A549 (cell line): ENCODE measurements around the gene ANTKMT. TPM values are rescaled to one million over a fixed set of nuclear protein-coding genes. Genes with fewer than 3 reads are reported as not detected.

Source experiments
- ATAC-seq, 2 experiments: fragments of 200-7000 bp in 1 of 2; fragments of >200 bp in 1 of 2; cut with Nextera tagmentation in 1 of 2; cut with Tn5 transposase in 1 of 2; 3 replicates each; pipeline versions ENCODE4 v1.8.0 to v1.9.1; 2018 to 2020; ENCODE audit warnings: mild to moderate bottlenecking in 1 of 2, moderate library complexity in 1 of 2
- CTCF ChIA-PET: fragments of 300-600 bp; sonication (Branson Sonifier 250); formaldehyde crosslinking; extraction: SDS; loops from one replicate; lab custom pipeline; 2021; ENCODE audit warnings: antibody characterized with exemption, inconsistent platforms; lab: Yijun Ruan, JAX
- POLR2A ChIA-PET: fragments of 350-600 bp; formaldehyde crosslinking; extraction: SDS; loops from one replicate; lab custom pipeline; 2021; ENCODE audit warnings: antibody characterized with exemption, inconsistent platforms; lab: Yijun Ruan, JAX
- DNase-seq, 2 experiments: peaks; one replicate each; pipeline versions ENCODE4 v3.0.0 to v3.0.0-alpha.2; 2011 to 2016; ENCODE audit warnings: low read depth in 1 of 2, low spot score in 1 of 2
- FAIRE-seq: peaks from 2 replicates; lab custom pipeline; 2011; peaks lifted over from hg19 to GRCh38; lab: Jason Lieb, UNC
- H3K27ac ChIP-seq, 2 experiments: fragments of >200 bp; sonication (Bioruptor Twin); formaldehyde crosslinking; 3 replicates each; pipeline ENCODE4 v1.5.1; 2016 to 2017
- H3K4me1 ChIP-seq: fragments of >200 bp; sonication (Bioruptor Twin); formaldehyde crosslinking; 3 replicates; pipeline ENCODE4 v1.6.1; 2016
- H3K4me2 ChIP-seq: fragments of >200 bp; sonication (Bioruptor Twin); formaldehyde crosslinking; 3 replicates; pipeline ENCODE4 v1.6.1; 2016
- H3K4me3 ChIP-seq: fragments of >200 bp; sonication (Bioruptor Twin); formaldehyde crosslinking; 3 replicates; pipeline ENCODE4 v1.5.1; 2016
- H3K9me3 ChIP-seq: fragments of >200 bp; sonication (Bioruptor Twin); formaldehyde crosslinking; 3 replicates; pipeline ENCODE4 v1.6.1; 2016
- BHLHE40 ChIP-seq: IDR thresholded peaks from 2 replicates; pipeline ENCODE4 v1.6.1; 2012; ENCODE audit warnings: low read depth, low read length, inconsistent platforms
- CBX2 ChIP-seq: fragments of 200-600 bp; sonication (generic); IDR thresholded peaks from 2 replicates; pipeline ENCODE4 v1.6.1; 2016; ENCODE audit warnings: low read depth, mild to moderate bottlenecking, borderline replicate concordance
- CHD4 ChIP-seq: fragments of 200-600 bp; sonication (generic); IDR thresholded peaks from 2 replicates; pipeline ENCODE4 v1.6.1; 2016; ENCODE audit warnings: antibody characterized with exemption, mild to moderate bottlenecking, borderline replicate concordance
- EHF ChIP-seq: fragments of 250-450 bp; sonication (Bioruptor Pico); IDR thresholded peaks from 2 replicates; pipeline ENCODE4 v1.5.0; 2020; ENCODE audit warnings: mild to moderate bottlenecking
- ESRRA ChIP-seq: fragments of 150-350 bp; IDR thresholded peaks from 2 replicates; pipeline ENCODE4 v1.6.1; 2014; ENCODE audit warnings: mild to moderate bottlenecking, low read length, borderline replicate concordance
- MYC ChIP-seq: IDR thresholded peaks from 2 replicates; pipeline ENCODE4 v1.6.1; 2012; ENCODE audit warnings: mild to moderate bottlenecking, inconsistent platforms, low read length, improper control_type of control experiment, borderline replicate concordance
- NFE2L2 ChIP-seq: fragments of 150-350 bp; conservative IDR thresholded peaks from 2 replicates; pipeline ENCODE4 v1.6.1; 2014; ENCODE audit warnings: low read length
- NPAS2 ChIP-seq: fragments of 250-450 bp; sonication (Bioruptor Pico); IDR thresholded peaks from 2 replicates; pipeline ENCODE4 v1.8.0; 2022; ENCODE audit warnings: mild to moderate bottlenecking, moderate library complexity, borderline replicate concordance
- NR3C1 ChIP-seq: fragments of >200 bp; sonication (Bioruptor Twin); formaldehyde crosslinking; IDR thresholded peaks from 3 replicates; pipeline ENCODE4 v1.6.1; 2017
- POLR2AphosphoS2 ChIP-seq: conservative IDR thresholded peaks from 2 replicates; pipeline ENCODE4 v1.6.1; 2012; ENCODE audit warnings: low read length, improper control_type of control experiment, inconsistent platforms
- RARB ChIP-seq: fragments of 250-450 bp; sonication (Bioruptor Pico); IDR thresholded peaks from 2 replicates; pipeline ENCODE4 v1.8.0; 2021; ENCODE audit warnings: mild to moderate bottlenecking, moderate library complexity
- RFX5 ChIP-seq: fragments of 450-650 bp; IDR thresholded peaks from 2 replicates; pipeline ENCODE4 v1.7.1; 2014; ENCODE audit warnings: antibody characterized with exemption, mild to moderate bottlenecking, moderate library complexity
- RNF2 ChIP-seq: fragments of 200-600 bp; sonication (generic); IDR thresholded peaks from 2 replicates; pipeline ENCODE4 v1.6.1; 2016; ENCODE audit warnings: low read depth, mild to moderate bottlenecking, antibody characterized with exemption, moderate library complexity, borderline replicate concordance
- WGBS: methylation state at CpG from one replicate; pipeline ENCODE4 v1.1.6; 2017; ENCODE audit errors: missing lambda C conversion rate; 5-methylcytosine and 5-hydroxymethylcytosine counted together
- polyA plus RNA-seq, 4 experiments: library from polyadenylated mRNA; depleted of rRNA in 3 of 4; stranded (reverse); fragments of >200 nt; fragmentation: RNase III in 1 of 4; extraction: RNeasy Plus Mini Kit Qiagen cat#74134 plus additional on column Dnase treatment in 1 of 4; gene quantifications; 2 replicates in 3 of 4; 3 replicates in 1 of 4; pipeline ENCODE4 v1.2.3, GENCODE V29; 2011 to 2017
- TF ChIP-seq, protein P1 (sequence below): fragments of >200 bp; sonication (Bioruptor Twin); formaldehyde crosslinking; IDR thresholded peaks from 3 replicates; pipeline ENCODE4 v1.6.1; 2016
- TF ChIP-seq, protein P2 (sequence below): fragments of >200 bp; sonication (Bioruptor Twin); formaldehyde crosslinking; IDR thresholded peaks from 2 replicates; pipeline ENCODE4 v1.6.1; 2016
- TF ChIP-seq, protein P3 (sequence below): IDR thresholded peaks from 2 replicates; pipeline ENCODE4 v1.6.1; 2012

Gene ANTKMT
- polyA plus RNA-seq, 2 of the 4 experiments (the other 2 are of a cell fraction): 11.9 to 55.8 TPM

- peaks cover 28% of the 10 kb centered on the region for H3K4me1 ChIP-seq
- TF ChIP-seq, protein P1, sequence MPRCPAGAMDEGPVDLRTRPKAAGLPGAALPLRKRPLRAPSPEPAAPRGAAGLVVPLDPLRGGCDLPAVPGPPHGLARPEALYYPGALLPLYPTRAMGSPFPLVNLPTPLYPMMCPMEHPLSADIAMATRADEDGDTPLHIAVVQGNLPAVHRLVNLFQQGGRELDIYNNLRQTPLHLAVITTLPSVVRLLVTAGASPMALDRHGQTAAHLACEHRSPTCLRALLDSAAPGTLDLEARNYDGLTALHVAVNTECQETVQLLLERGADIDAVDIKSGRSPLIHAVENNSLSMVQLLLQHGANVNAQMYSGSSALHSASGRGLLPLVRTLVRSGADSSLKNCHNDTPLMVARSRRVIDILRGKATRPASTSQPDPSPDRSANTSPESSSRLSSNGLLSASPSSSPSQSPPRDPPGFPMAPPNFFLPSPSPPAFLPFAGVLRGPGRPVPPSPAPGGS: no peak
- TF ChIP-seq, protein P2, sequence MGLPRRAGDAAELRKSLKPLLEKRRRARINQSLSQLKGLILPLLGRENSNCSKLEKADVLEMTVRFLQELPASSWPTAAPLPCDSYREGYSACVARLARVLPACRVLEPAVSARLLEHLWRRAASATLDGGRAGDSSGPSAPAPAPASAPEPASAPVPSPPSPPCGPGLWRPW: no peak
- no peak for TF ChIP-seq RARB (CRISPR knock-in tag)
- DNase-seq: no peak
- ChIA-PET POLR2A (no interaction called here), CTCF (interaction anchor here (0.6 to 2.3 kb wide), 7 partner anchors 11 to 1469 kb away, joined by 3 to 8 read pairs (median 3); partner anchors contain the start of gene PIGQ)
- no peak overlapping the region for H3K4me3 ChIP-seq
- no peak for FAIRE-seq
- no peak overlapping the region for H3K27ac ChIP-seq
- 92% methylated on average over 25 of the region's 40 CpGs for WGBS
- no peaks in the 10 kb centered on the region for H3K9me3 ChIP-seq
- no peak for ATAC-seq
- no peak overlapping the region for H3K4me2 ChIP-seq
Measured at GRCh38 chr16:671353-672131, 49.4 kb upstream of the ANTKMT start.

- ChIA-PET CTCF (interaction anchor here (1.0 to 2.3 kb wide), 2 partner anchors 11 to 14 kb away, joined by 3 to 8 read pairs; no protein-coding TSS in a partner anchor), POLR2A (no interaction called here)
- 96% methylated on average over 16 of the region's 19 CpGs for WGBS
- no peak for DNase-seq
- no peak for ATAC-seq
- Histone ChIP-seq H3K27ac (no peak overlapping the region), H3K9me3 (no peaks in the 10 kb centered on the region), H3K4me2 (no peak overlapping the region)
- TF ChIP-seq NPAS2 (CRISPR knock-in tag) (no peak), ESRRA (no peak), CHD4 (no peak), NFE2L2 (no peak), EHF (CRISPR knock-in tag) (no peak), MYC (no peak), NR3C1 (no peak)
- TF ChIP-seq, protein P3, sequence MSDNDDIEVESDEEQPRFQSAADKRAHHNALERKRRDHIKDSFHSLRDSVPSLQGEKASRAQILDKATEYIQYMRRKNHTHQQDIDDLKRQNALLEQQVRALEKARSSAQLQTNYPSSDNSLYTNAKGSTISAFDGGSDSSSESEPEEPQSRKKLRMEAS: no peak
- TF ChIP-seq, all 56 proteins: peak for 0
- Histone ChIP-seq H3K4me3 (no peak overlapping the region), H3K4me1 (peaks cover 27% of the 10 kb centered on the region)
- no peak for FAIRE-seq
Measured at GRCh38 chr16:672371-672770, 48.6 kb upstream of the ANTKMT start.

DNA sequence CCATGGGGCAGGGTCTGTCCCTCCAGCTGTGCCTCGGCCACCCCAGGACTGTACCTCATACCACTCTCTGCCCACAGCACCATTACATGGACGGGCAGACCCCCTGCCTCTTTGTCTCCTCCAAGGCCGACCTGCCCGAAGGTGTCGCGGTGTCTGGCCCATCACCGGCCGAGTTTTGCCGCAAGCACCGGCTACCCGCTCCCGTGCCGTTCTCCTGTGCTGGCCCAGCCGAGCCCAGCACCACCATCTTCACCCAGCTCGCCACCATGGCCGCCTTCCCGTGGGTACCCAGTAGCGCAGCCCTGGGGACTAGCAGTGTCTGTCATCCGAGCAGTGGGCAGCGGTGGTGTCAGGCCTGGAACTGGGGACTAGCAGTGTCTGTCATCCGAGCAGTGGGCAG is 48.1 kb upstream of the ANTKMT start:
- H3K9me3 ChIP-seq: no peaks in the 10 kb centered on the region
- no peak for TF ChIP-seq BHLHE40
- TF ChIP-seq RFX5: no peak
- no peak for TF ChIP-seq RNF2
- no peak for TF ChIP-seq CBX2
- ATAC-seq: no peak
- peaks cover 23% of the 10 kb centered on the region for H3K4me1 ChIP-seq
- whole genome bisulfite sequencing: 88% methylated on average over 21 of the region's 21 CpGs
- H3K27ac ChIP-seq: peak overlapping the region in 1 of 2 experiments; percentile 58; a peak in 3 of 6 replicates
- ChIA-PET POLR2A (no interaction called here), CTCF (interaction anchor here (1.1 to 1.4 kb wide), 3 partner anchors 12 to 19 kb away, joined by 3 to 10 read pairs (median 4); no protein-coding TSS in a partner anchor)
- no peak overlapping the region for H3K4me3 ChIP-seq
- no peak for FAIRE-seq
- H3K4me2 ChIP-seq: no peak overlapping the region
- DNase-seq: no peak

- FAIRE-seq (no peak), ATAC-seq (no peak)
- Histone ChIP-seq H3K9me3 (no peaks in the 10 kb centered on the region), H3K27ac (peak overlapping the region in 1 of 2 experiments; percentile 58; a peak in 3 of 6 replicates), H3K4me2 (no peak overlapping the region)
- WGBS: 100% methylated on average over 1 of the region's 18 CpGs
- POLR2A ChIA-PET: no interaction called here
- no peak for TF ChIP-seq POLR2AphosphoS2
- TF ChIP-seq, all 56 proteins: peak for 0
- Histone ChIP-seq H3K4me1 (peaks cover 23% of the 10 kb centered on the region), H3K4me3 (no peak overlapping the region)
- CTCF ChIA-PET: interaction anchor here (1.1 to 1.4 kb wide), 3 partner anchors 12 to 20 kb away, joined by 3 to 10 read pairs (median 4); no protein-coding TSS in a partner anchor
- no peak for DNase-seq
Measured at GRCh38 chr16:673399-673991, 47.5 kb upstream of the ANTKMT start.
